Activated CD4-positive, alpha-beta T cell treated with anti-CD3 and anti-CD28 coated beads, Interleukin-2, amount 10 ng/mL, durations not matched to agents 7 days and 5 days (primary cell): ENCODE data around the gene CREG2. TPM values are rescaled to one million over a fixed set of nuclear protein-coding genes. Genes with fewer than 3 reads are reported as not detected.
A peak's percentile ranks its signal among the peaks of the same experiment; 100 is the strongest.

Experiments
- CTCF ChIA-PET: fragments of 350-600 bp; sonication (Branson Sonifier 250); formaldehyde crosslinking; loops from one replicate; lab custom pipeline; 2021; ENCODE audit warnings: antibody characterized with exemption; lab: Charles Lee
- POLR2A ChIA-PET: fragments of 350-600 bp; sonication (Branson Sonifier 250); formaldehyde crosslinking; loops from one replicate; lab custom pipeline; 2021; ENCODE audit warnings: antibody characterized with exemption; lab: Charles Lee
- DNase-seq: peaks from one replicate; pipeline ENCODE4 v3.0.0-alpha.2; 2020
- H3K27ac Mint-ChIP-seq: one replicate; pipeline ENCODE4 v1.8.0; 2021; ENCODE audit warnings: mild to moderate bottlenecking, moderate library complexity, mixed read lengths
- H3K27me3 Mint-ChIP-seq: one replicate; pipeline ENCODE4 v1.8.0; 2021; ENCODE audit warnings: mixed read lengths
- H3K36me3 Mint-ChIP-seq: one replicate; pipeline ENCODE4 v1.8.0; 2021; ENCODE audit warnings: low read depth, mixed read lengths
- H3K4me1 Mint-ChIP-seq: one replicate; pipeline ENCODE4 v1.8.0; 2021; ENCODE audit warnings: mixed read lengths
- H3K4me3 Mint-ChIP-seq: one replicate; pipeline ENCODE4 v1.8.0; 2021; ENCODE audit warnings: mild to moderate bottlenecking, moderate library complexity, mixed read lengths
- H3K9me3 Mint-ChIP-seq: one replicate; pipeline ENCODE4 v1.8.0; 2021; ENCODE audit warnings: mixed read lengths
- total RNA-seq, 2 experiments: library from RNA; stranded (reverse); gene quantifications; one replicate each; pipeline ENCODE4 v1.2.3, GENCODE V29; 2021

Gene CREG2
- total RNA-seq, 2 experiments from 2014 or later: 0.31 to 0.52 TPM

DNA sequence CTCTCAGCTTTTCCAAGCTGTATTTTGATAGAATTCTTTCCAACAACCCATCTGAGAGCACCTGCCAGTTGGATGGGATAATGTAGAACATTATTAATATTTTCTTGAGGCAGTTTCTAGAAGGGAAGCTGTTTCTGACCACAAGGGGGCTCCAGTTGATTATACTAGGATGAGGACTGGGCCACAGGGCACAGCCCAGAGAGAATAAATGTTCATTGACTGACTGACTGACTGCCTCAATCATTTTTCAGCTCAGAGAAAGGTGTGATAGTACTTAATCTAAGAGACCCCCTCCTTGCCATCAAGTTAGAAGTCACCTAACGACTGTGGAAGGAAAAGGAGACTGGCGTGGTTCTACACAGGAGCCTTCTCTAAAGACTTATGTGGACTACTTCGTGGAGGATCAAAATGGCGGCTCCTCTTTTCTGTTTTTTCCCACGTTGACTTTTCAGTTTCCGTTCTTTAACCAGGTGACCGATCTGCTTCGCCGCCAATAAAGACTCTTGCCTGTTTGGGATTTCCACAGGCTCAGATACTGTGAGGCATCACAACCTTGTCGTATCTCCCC, 31.9 kb upstream of the CREG2 start:
- ChIA-PET POLR2A (no interaction called here), CTCF (interaction anchor here (0.5 to 1.6 kb wide), 18 partner anchors 11 to 464 kb away, joined by 3 to 12 read pairs (median 4); partner anchors contain the start of gene CREG2)
- no peaks in the 10 kb centered on the region for H3K27me3 Mint-ChIP-seq
- no peak overlapping the region for H3K4me3 Mint-ChIP-seq
- H3K27ac Mint-ChIP-seq: no peak overlapping the region
- H3K36me3 Mint-ChIP-seq: no peaks in the 10 kb centered on the region
- H3K4me1 Mint-ChIP-seq: peaks cover 2% of the 10 kb centered on the region
- peaks cover 9% of the 10 kb centered on the region for H3K9me3 Mint-ChIP-seq
- DNase-seq: peak; percentile 82

DNA sequence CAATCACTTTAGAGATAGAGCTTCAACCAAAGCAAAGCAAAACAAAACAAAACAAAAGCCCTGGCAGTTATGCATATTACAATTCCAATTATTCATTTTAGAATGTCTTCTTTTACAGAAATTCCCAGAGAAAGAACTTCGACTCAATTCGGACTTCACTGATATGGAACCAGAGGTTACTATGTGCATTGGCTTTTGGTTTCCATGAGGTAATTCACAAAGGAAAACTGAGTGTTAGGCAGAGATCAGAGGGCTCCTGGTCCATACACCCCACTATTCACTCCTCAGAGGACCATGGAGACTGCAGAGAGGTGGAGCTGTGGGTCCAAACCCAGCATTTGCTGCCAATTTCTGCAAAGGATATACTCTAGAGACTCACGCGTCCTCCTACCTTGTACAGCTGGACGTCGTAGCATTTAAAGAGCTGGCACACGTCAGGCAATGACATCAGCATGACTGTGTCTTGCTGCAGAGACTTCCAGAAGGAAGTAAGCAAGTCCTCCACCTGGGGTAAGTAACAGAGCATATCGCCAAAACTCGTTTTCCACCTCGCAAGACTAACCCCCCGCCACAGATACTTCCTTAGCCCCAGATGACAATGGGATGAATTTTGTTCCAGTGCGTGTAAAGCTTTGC, 31.3 kb upstream of the CREG2 start:
- H3K36me3 Mint-ChIP-seq: no peaks in the 10 kb centered on the region
- DNase-seq: no peak
- POLR2A ChIA-PET: no interaction called here

DNA sequence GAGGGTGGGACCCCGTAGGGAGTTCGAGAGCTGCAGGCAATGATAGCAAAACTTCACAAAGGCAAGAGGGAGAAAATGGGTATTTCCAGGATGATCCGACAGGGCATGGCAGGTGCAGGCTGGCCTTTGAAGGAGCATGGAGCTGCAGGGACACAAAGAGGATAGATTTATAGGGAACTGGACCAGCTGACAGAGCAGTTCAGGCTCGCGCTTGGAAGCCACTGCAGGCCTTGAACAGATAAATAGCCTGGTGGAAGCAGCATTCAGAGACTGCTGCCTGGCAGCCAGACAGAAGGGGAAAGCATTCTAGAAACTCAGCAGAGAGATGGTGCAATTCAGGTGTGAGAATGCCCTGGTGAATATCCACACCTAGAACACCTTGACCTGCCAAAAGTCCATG, 29.3 kb upstream of the CREG2 start:
- H3K27ac Mint-ChIP-seq: no peak overlapping the region
- H3K9me3 Mint-ChIP-seq: peaks cover 3% of the 10 kb centered on the region
- no peak overlapping the region for H3K4me3 Mint-ChIP-seq
- H3K27me3 Mint-ChIP-seq: no peaks in the 10 kb centered on the region
- no peak for DNase-seq
- POLR2A ChIA-PET: no interaction called here
- H3K36me3 Mint-ChIP-seq: no peaks in the 10 kb centered on the region
- peaks cover 2% of the 10 kb centered on the region for H3K4me1 Mint-ChIP-seq
- CTCF ChIA-PET: no interaction called here

More for the DNA sequence above, 31.3 kb upstream of the CREG2 start:
- no peak overlapping the region for H3K4me3 Mint-ChIP-seq
- peaks cover 2% of the 10 kb centered on the region for H3K4me1 Mint-ChIP-seq
- H3K9me3 Mint-ChIP-seq: peaks cover 3% of the 10 kb centered on the region
- H3K27me3 Mint-ChIP-seq: no peaks in the 10 kb centered on the region
- no peak overlapping the region for H3K27ac Mint-ChIP-seq
- CTCF ChIA-PET: interaction anchor here (0.5 to 1.6 kb wide), 18 partner anchors 10 to 465 kb away, joined by 3 to 12 read pairs (median 3); no protein-coding TSS in a partner anchor

DNA sequence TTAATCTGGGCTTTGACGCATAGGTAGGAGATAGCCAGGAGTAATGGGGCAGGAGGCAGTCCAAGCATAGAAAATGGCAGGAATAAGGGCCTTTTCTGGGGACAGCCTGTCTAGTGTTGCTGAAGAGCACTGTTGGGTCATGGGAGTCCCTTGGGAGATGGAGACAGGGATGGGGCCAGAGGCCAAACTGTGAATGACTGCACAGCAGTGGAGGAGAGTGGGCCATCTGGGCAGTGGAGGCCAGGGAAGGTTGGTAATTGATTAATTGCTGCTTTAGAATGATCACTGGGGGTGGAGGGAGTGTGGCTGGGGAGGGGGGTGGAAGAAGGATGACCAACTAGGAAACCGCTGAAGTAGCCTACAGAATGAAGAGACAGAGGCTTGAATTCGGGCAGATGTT, 28.6 kb upstream of the CREG2 start:
- ChIA-PET POLR2A (no interaction called here), CTCF (no interaction called here)
- Mint-ChIP-seq H3K27ac (no peak overlapping the region), H3K27me3 (no peaks in the 10 kb centered on the region), H3K4me1 (peaks cover 2% of the 10 kb centered on the region), H3K9me3 (peaks cover 3% of the 10 kb centered on the region), H3K36me3 (no peaks in the 10 kb centered on the region), H3K4me3 (no peak overlapping the region)
- DNase-seq: no peak

DNA sequence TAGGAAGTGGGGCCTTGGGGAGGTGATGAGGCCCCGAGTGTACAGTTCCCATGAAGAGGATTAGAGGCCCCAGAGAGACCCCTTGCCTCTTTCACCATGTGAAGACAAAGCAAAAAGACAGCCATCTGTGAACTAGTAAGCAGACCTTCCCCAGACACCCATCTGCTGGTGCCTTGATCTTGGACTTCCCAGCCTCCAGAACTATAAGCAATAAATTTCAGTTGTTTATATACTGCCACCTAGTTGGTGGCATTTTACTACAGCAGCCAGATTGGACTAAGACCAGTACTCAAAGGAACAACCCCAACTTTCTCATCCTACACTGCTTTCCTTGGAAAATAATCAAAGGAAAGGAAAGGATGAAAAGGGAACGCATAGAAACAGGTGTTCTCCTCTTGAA, 27.9 kb upstream of the CREG2 start:
- ChIA-PET POLR2A (no interaction called here), CTCF (no interaction called here)
- Mint-ChIP-seq H3K27ac (no peak overlapping the region), H3K9me3 (peaks cover 3% of the 10 kb centered on the region), H3K4me1 (peaks cover 2% of the 10 kb centered on the region), H3K27me3 (no peaks in the 10 kb centered on the region), H3K4me3 (no peak overlapping the region), H3K36me3 (no peaks in the 10 kb centered on the region)
- no peak for DNase-seq

DNA sequence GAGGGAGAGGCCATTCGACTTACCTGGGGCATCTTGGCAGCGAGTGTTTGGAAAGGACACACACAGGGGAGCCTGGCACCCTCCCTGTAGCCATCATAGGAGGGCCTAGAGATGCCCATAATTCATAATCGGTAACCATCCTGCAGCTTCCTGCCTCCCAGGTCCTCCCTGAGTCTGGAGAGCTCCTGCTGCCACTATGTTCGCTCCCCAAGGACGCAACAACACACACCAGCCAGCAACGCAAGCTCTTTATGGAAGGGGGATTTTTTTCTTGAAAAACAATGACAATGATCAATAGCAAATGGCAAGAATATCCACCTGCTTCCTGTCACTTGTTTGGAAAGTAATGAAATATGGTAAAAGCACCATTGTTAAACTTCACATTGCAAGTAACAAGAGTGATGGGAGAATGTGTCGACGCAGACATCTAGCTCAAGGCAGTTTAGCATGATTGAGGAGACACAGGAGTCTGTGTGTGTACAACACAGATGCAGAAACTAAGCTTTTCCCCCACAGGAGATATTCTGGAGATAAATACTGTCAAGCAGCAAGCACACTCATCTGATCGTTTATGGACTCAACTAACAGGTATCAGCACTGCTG, 24.9 kb upstream of the CREG2 start:
- no peak overlapping the region for H3K4me3 Mint-ChIP-seq
- no peaks in the 10 kb centered on the region for H3K4me1 Mint-ChIP-seq
- no peak overlapping the region for H3K27ac Mint-ChIP-seq
- no peaks in the 10 kb centered on the region for H3K27me3 Mint-ChIP-seq
- H3K36me3 Mint-ChIP-seq: no peaks in the 10 kb centered on the region
- POLR2A ChIA-PET: no interaction called here
- CTCF ChIA-PET: no interaction called here
- H3K9me3 Mint-ChIP-seq: peaks cover 3% of the 10 kb centered on the region
- no peak for DNase-seq

DNA sequence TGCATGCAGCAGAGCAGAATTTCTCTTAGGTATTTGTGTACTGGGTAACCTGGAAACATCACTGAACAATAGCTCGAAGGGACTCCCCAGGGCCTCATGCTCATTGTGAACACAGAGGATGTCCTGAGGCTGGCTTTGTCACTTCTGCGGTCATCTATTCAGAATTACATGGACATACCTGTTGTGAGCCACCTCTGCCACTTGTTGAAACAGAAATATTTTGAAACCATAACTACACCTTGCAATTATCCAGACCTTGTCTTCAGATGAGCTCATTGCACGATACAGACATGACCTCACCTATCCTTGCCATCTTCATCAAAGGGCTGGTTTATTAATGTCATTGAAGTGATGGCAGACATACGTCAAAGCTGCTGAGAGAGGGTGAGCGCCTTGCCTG, 23.4 kb upstream of the CREG2 start:
- ChIA-PET CTCF (no interaction called here), POLR2A (no interaction called here)
- DNase-seq: no peak
- no peaks in the 10 kb centered on the region for H3K36me3 Mint-ChIP-seq
- no peak overlapping the region for H3K4me3 Mint-ChIP-seq
- no peaks in the 10 kb centered on the region for H3K27me3 Mint-ChIP-seq
- H3K9me3 Mint-ChIP-seq: peaks cover 3% of the 10 kb centered on the region
- no peak overlapping the region for H3K27ac Mint-ChIP-seq
- H3K4me1 Mint-ChIP-seq: no peaks in the 10 kb centered on the region

DNA sequence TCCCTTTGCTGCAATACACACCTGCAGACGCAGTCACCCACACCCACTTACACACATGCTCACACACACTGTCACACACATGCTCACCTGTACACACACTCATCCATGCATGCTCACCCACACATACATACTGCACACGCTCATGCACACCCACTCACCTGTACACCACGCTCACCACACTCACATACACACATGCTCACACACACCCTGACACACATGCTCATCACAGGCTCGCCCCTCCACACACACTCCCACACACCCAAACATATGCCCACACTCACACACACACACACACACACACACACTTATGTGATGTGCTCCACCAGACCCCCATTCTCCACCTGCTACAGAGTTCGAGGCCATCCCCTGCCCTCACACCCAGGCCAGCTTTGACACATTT, 22.8 kb upstream of the CREG2 start:
- CTCF ChIA-PET: no interaction called here
- no peaks in the 10 kb centered on the region for H3K36me3 Mint-ChIP-seq
- POLR2A ChIA-PET: no interaction called here
- H3K4me3 Mint-ChIP-seq: no peak overlapping the region
- H3K27ac Mint-ChIP-seq: no peak overlapping the region
- DNase-seq: no peak
- H3K4me1 Mint-ChIP-seq: peaks cover 4% of the 10 kb centered on the region
- no peaks in the 10 kb centered on the region for H3K27me3 Mint-ChIP-seq
- peaks cover 3% of the 10 kb centered on the region for H3K9me3 Mint-ChIP-seq

DNA sequence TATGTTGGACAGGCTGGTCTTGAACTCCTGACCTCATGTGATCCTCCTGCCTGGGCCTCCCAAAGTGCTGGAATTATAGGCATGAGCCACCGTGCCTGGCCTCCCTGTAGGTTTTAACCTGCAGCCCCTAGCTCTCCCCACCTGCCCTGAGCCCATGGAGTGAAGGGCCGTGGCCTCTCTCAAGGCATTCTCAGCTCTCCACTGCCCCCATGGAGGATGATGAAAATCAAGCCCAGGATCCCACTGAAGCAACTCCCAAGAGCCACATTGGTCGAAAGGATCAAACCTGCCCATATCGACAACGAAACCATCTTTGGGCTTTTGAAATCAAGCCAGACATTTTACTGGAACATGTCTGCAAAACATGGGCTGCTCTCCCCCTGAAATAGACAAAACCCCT, 22.4 kb upstream of the CREG2 start:
- H3K27me3 Mint-ChIP-seq: no peaks in the 10 kb centered on the region
- CTCF ChIA-PET: interaction anchor here (2.5 to 2.6 kb wide), 2 partner anchors 9 to 15 kb away, joined by 10 to 12 read pairs; no protein-coding TSS in a partner anchor
- no peak overlapping the region for H3K27ac Mint-ChIP-seq
- peaks cover under 1% of the 10 kb centered on the region for H3K9me3 Mint-ChIP-seq
- H3K36me3 Mint-ChIP-seq: no peaks in the 10 kb centered on the region
- H3K4me1 Mint-ChIP-seq: peaks cover 4% of the 10 kb centered on the region
- no peak overlapping the region for H3K4me3 Mint-ChIP-seq
- no peak for DNase-seq
- POLR2A ChIA-PET: no interaction called here

DNA sequence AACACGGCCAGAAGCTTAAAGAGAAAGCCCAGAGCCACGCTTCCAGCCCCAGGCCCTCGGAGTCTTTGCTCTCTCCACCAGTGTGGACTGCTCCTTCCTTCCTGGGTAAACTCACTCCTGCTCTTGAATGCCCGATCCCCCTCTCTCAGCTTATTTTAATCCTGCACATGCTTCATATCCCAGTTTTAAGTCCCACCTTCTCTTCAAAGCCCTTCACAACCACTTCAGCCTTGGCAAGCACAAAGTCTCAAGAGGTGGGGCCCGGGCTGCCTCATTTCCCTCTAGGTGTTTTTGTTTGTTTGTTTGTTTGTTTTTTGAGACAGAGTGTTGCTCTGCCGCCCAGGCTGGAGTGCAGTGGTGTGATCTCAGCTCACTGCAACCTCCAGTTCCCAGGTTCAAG, 21.6 kb upstream of the CREG2 start:
- CTCF ChIA-PET: interaction anchor here (0.7 to 2.6 kb wide), 4 partner anchors 10 to 840 kb away, joined by 3 to 12 read pairs (median 7); no protein-coding TSS in a partner anchor
- POLR2A ChIA-PET: no interaction called here
- peaks cover 4% of the 10 kb centered on the region for H3K4me1 Mint-ChIP-seq
- no peak for DNase-seq
- no peak overlapping the region for H3K27ac Mint-ChIP-seq
- no peaks in the 10 kb centered on the region for H3K36me3 Mint-ChIP-seq
- no peaks in the 10 kb centered on the region for H3K27me3 Mint-ChIP-seq
- H3K4me3 Mint-ChIP-seq: no peak overlapping the region
- H3K9me3 Mint-ChIP-seq: no peaks in the 10 kb centered on the region

DNA sequence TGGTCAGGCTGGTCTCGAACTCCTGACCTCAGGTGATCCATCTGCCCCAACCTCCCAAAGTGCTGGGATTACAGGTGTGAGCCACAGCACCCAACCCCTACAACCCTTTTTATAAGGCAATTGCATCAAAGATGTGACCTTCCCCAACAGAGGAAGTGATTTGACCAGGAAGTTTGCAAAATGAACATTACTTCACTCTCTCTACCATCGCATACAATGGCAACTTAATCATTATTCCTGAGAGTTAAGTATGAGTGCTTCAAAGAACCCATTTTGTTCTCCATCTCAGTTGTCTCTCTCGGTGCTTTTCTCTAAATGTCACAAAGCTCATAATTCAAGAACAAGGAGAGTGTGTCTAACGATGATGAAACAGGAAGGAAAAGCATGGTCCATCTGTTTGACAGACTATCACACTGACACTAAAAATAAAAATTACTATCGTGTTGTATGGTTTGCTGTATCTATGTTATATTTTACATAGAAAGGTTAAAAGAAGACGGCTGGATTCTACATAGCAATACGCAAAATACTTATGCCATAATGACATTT, 18.1 kb upstream of the CREG2 start:
- DNase-seq: no peak
- H3K27ac Mint-ChIP-seq: no peak overlapping the region
- ChIA-PET POLR2A (no interaction called here), CTCF (interaction anchor here (1.4 kb wide), 1 partner anchor 14 kb away, joined by 5 read pairs; no protein-coding TSS in a partner anchor)
- H3K36me3 Mint-ChIP-seq: no peaks in the 10 kb centered on the region
- no peak overlapping the region for H3K4me3 Mint-ChIP-seq
- no peaks in the 10 kb centered on the region for H3K9me3 Mint-ChIP-seq
- peaks cover 5% of the 10 kb centered on the region for H3K27me3 Mint-ChIP-seq
- H3K4me1 Mint-ChIP-seq: peaks cover 4% of the 10 kb centered on the region

DNA sequence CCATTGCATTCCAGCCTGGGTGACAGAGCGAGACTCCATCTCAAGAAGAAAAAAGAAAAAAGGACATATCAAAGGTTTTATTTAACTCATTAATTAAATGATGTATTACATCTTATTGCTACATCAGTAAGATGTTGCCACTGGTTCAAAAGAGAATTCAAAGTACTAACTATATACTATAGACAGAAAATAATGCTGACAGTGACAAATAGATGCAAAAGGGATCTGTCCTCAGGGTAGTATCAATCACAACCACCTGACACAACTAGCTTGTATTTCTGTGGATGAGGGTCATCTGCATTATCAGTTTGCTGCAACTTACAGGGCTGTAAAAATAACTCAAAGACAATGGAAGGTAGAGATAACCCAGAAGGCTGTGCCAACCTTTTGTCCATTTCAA, 16.4 kb upstream of the CREG2 start:
- DNase-seq: no peak
- Mint-ChIP-seq H3K4me3 (no peak overlapping the region), H3K27me3 (peaks cover 10% of the 10 kb centered on the region), H3K27ac (no peak overlapping the region), H3K9me3 (no peaks in the 10 kb centered on the region), H3K36me3 (no peaks in the 10 kb centered on the region), H3K4me1 (peaks cover 4% of the 10 kb centered on the region)
- POLR2A ChIA-PET: no interaction called here
- CTCF ChIA-PET: no interaction called here

DNA sequence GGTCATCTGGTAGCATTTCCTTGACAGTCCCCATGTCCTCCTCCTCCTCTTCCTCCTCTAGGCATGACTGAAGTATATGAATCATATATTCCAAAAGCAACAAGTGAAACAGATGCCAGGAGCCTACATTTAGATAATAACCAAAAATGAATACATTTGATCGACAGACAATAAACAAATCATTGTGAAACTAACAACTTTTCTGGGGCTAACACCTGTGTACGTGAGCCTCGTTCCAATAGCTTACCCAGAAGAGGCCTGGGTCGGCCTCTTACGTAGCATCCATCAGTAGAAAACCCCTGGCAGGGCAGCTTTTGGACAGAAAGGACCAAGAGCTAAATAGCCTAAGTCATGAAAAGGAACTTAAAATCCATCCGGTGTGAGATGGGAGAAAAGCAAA, 15.3 kb upstream of the CREG2 start:
- DNase-seq: no peak
- Mint-ChIP-seq H3K36me3 (no peaks in the 10 kb centered on the region), H3K27ac (no peak overlapping the region), H3K9me3 (no peaks in the 10 kb centered on the region), H3K4me3 (no peak overlapping the region), H3K27me3 (peaks cover 12% of the 10 kb centered on the region), H3K4me1 (peaks cover 4% of the 10 kb centered on the region)
- ChIA-PET CTCF (interaction anchor here (0.7 kb wide), 1 partner anchor 17 kb away, joined by 3 read pairs; no protein-coding TSS in a partner anchor), POLR2A (no interaction called here)
